Adrenal gland (tissue), 5 donors: Measurements from ENCODE around the gene HSD17B3.

ENCODE experiments used
- POLR2A ChIP-seq, 2 donors: fragments of 450-650 bp; IDR thresholded peaks; one replicate each; pipeline ENCODE4 v1.6.1; 2017; ENCODE audit warnings: antibody characterized with exemption in 2 of 2, mild to moderate bottlenecking in 2 of 2, moderate library complexity in 1 of 2
- TF ChIP-seq, protein P1 (sequence below), 6 experiments: fragments of 450-650 bp in 4 of 6; fragments of 200-600 bp in 2 of 6; sonication (generic) in 1 of 6; IDR thresholded peaks; 1 replicate in 5 of 6; 2 replicates in 1 of 6; pipeline versions ENCODE4 v1.5.1 to v1.8.0; 2016 to 2021; ENCODE audit warnings: antibody characterized with exemption in 6 of 6, mild to moderate bottlenecking in 2 of 6, moderate library complexity in 1 of 6
- donor health status: DM: no; HTN: no; CAD: no.

GRCh38 chr9:96230002-96230401, 72.0 kb downstream of the HSD17B3 start:
- TF ChIP-seq, protein P1, sequence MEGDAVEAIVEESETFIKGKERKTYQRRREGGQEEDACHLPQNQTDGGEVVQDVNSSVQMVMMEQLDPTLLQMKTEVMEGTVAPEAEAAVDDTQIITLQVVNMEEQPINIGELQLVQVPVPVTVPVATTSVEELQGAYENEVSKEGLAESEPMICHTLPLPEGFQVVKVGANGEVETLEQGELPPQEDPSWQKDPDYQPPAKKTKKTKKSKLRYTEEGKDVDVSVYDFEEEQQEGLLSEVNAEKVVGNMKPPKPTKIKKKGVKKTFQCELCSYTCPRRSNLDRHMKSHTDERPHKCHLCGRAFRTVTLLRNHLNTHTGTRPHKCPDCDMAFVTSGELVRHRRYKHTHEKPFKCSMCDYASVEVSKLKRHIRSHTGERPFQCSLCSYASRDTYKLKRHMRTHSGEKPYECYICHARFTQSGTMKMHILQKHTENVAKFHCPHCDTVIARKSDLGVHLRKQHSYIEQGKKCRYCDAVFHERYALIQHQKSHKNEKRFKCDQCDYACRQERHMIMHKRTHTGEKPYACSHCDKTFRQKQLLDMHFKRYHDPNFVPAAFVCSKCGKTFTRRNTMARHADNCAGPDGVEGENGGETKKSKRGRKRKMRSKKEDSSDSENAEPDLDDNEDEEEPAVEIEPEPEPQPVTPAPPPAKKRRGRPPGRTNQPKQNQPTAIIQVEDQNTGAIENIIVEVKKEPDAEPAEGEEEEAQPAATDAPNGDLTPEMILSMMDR (IDR thresholded peaks at IDR 0.05) = no peak
- no peak for TF ChIP-seq POLR2A (IDR thresholded peaks at IDR 0.05)
